Measurements from ENCODE around the gene LCN6. TPM values are rescaled to one million over a fixed set of nuclear protein-coding genes. Genes with fewer than 3 reads are reported as not detected.

The LCN6 gene
- total RNA-seq, 1 experiment from 2014 or later = not detected

DNA sequence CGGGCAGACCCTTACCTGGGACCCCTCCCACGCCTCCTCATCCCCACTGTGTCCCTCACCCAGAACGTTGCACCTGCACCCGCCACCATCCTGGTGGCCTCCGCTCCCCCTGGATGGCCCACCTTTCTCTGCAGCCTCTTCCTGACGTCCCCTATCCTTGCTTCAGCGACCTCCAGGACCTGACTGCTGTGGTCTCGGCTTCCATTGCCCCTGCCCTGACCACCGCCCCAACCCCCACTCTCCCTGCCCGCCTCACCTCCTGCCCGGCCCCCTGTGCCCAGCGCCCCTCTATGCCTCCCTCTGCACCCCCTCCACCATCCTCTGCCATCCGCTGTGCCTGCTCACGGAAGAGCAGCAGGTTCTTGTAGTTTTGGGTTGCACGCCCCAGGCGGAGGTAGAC lies 7.8 kb downstream of the LCN6 start:
- TF ChIP-seq, protein P1, sequence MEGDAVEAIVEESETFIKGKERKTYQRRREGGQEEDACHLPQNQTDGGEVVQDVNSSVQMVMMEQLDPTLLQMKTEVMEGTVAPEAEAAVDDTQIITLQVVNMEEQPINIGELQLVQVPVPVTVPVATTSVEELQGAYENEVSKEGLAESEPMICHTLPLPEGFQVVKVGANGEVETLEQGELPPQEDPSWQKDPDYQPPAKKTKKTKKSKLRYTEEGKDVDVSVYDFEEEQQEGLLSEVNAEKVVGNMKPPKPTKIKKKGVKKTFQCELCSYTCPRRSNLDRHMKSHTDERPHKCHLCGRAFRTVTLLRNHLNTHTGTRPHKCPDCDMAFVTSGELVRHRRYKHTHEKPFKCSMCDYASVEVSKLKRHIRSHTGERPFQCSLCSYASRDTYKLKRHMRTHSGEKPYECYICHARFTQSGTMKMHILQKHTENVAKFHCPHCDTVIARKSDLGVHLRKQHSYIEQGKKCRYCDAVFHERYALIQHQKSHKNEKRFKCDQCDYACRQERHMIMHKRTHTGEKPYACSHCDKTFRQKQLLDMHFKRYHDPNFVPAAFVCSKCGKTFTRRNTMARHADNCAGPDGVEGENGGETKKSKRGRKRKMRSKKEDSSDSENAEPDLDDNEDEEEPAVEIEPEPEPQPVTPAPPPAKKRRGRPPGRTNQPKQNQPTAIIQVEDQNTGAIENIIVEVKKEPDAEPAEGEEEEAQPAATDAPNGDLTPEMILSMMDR (IDR thresholded peaks at IDR 0.05; ENCODE audit: unreplicated experiment) = no peak
- no peak for DNase-seq (ENCODE audit: unreplicated experiment)
- no peaks in the 10 kb centered on the region for H3K9me3 Mint-ChIP-seq (ENCODE audit: unreplicated experiment)
- no peak overlapping the region for H3K27ac Mint-ChIP-seq (ENCODE audit: low read depth, unreplicated experiment)
- POLR2A ChIA-PET = no interaction called here
- no TSS peak for BruUV-seq (replicated peaks)
- no peak overlapping the region for H3K4me3 Mint-ChIP-seq (ENCODE audit: unreplicated experiment)
- H3K4me1 Mint-ChIP-seq (ENCODE audit: insufficient read depth, unreplicated experiment) = no peaks in the 10 kb centered on the region
- intact Hi-C loops (cut with micrococcal nuclease) = no loop called here
- H3K36me3 Mint-ChIP-seq (ENCODE audit: insufficient read depth, unreplicated experiment) = no peaks in the 10 kb centered on the region
- CTCF ChIA-PET = no interaction called here
- peaks cover 39% of the 10 kb centered on the region for H3K27me3 Mint-ChIP-seq (ENCODE audit: insufficient read depth, unreplicated experiment)

GRCh38 chr9:136740069-136740468 lies 8.3 kb downstream of the LCN6 start:
- ChIA-PET CTCF (no interaction called here), POLR2A (no interaction called here)
- Mint-ChIP-seq H3K36me3 (ENCODE audit: insufficient read depth, unreplicated experiment) (no peaks in the 10 kb centered on the region), H3K9me3 (ENCODE audit: unreplicated experiment) (no peaks in the 10 kb centered on the region), H3K27me3 (ENCODE audit: insufficient read depth, unreplicated experiment) (peaks cover 39% of the 10 kb centered on the region), H3K27ac (ENCODE audit: low read depth, unreplicated experiment) (no peak overlapping the region), H3K4me3 (ENCODE audit: unreplicated experiment) (no peak overlapping the region), H3K4me1 (ENCODE audit: insufficient read depth, unreplicated experiment) (no peaks in the 10 kb centered on the region)
- TF ChIP-seq, protein P1 (IDR thresholded peaks at IDR 0.05; ENCODE audit: unreplicated experiment) = no peak
- intact Hi-C loops (cut with micrococcal nuclease) = no loop called here
- no peak for DNase-seq (ENCODE audit: unreplicated experiment)
- BruUV-seq (replicated peaks) = no TSS peak

GRCh38 chr9:136739509-136739908 lies 8.8 kb downstream of the LCN6 start:
- intact Hi-C loops (cut with micrococcal nuclease) = no loop called here
- Mint-ChIP-seq H3K27me3 (ENCODE audit: insufficient read depth, unreplicated experiment) (peaks cover 39% of the 10 kb centered on the region), H3K27ac (ENCODE audit: low read depth, unreplicated experiment) (no peak overlapping the region), H3K36me3 (ENCODE audit: insufficient read depth, unreplicated experiment) (no peaks in the 10 kb centered on the region), H3K4me3 (ENCODE audit: unreplicated experiment) (no peak overlapping the region), H3K9me3 (ENCODE audit: unreplicated experiment) (no peaks in the 10 kb centered on the region), H3K4me1 (ENCODE audit: insufficient read depth, unreplicated experiment) (no peaks in the 10 kb centered on the region)
- no TSS peak for BruUV-seq (replicated peaks)
- DNase-seq (ENCODE audit: unreplicated experiment) = no peak
- POLR2A ChIA-PET = no interaction called here
- CTCF ChIA-PET = no interaction called here
- TF ChIP-seq, protein P1 (IDR thresholded peaks at IDR 0.05; ENCODE audit: unreplicated experiment) = no peak

GRCh38 chr9:136738960-136739359 lies 9.4 kb downstream of the LCN6 start:
- intact Hi-C loops (cut with micrococcal nuclease) = no loop called here
- TF ChIP-seq, protein P1 (IDR thresholded peaks at IDR 0.05; ENCODE audit: unreplicated experiment) = no peak
- Mint-ChIP-seq H3K27ac (ENCODE audit: low read depth, unreplicated experiment) (no peak overlapping the region), H3K4me1 (ENCODE audit: insufficient read depth, unreplicated experiment) (no peaks in the 10 kb centered on the region), H3K9me3 (ENCODE audit: unreplicated experiment) (no peaks in the 10 kb centered on the region), H3K27me3 (ENCODE audit: insufficient read depth, unreplicated experiment) (peaks cover 39% of the 10 kb centered on the region), H3K36me3 (ENCODE audit: insufficient read depth, unreplicated experiment) (no peaks in the 10 kb centered on the region), H3K4me3 (ENCODE audit: unreplicated experiment) (no peak overlapping the region)
- CTCF ChIA-PET = interaction anchor here (1.2 kb wide), 1 partner anchor 10 kb away, joined by 7 read pairs; no protein-coding TSS in a partner anchor
- BruUV-seq (replicated peaks) = no TSS peak
- no peak for DNase-seq (ENCODE audit: unreplicated experiment)
- POLR2A ChIA-PET = no interaction called here

Measured in MCF 10A (cell line).